ENCODE measurements around the gene PLA2G2F. TPM values are rescaled to one million over a fixed set of nuclear protein-coding genes. Genes with fewer than 3 reads are reported as not detected.

The PLA2G2F gene
- total and polyA plus RNA-seq, 10 of the 15 experiments (the other 5 are each of a cell fraction or from before 2014, with no cell fraction given) = 0.03 TPM; not detected in 9

- intact Hi-C loops (cut with micrococcal nuclease; ENCODE audit: unreplicated experiment) (loop anchor here (10.0 kb wide), 1 partner anchor 217 kb away; the partner anchor contains the start of gene PLA2G2A), in situ Hi-C loops (cut with MboI) (loop anchor here (5.0 kb wide), 1 partner anchor 274 kb away; no protein-coding TSS in a partner anchor)
- H3K9me3 ChIP-seq (replicated peaks; ENCODE audit: control insufficient read depth, insufficient read depth, low read length) = no peaks in the 10 kb centered on the region
- H3K27me3 ChIP-seq (replicated peaks in 1 of 2; ENCODE audit: control insufficient read depth in 2 of 2, insufficient read depth in 2 of 2, low read length in 1 of 2) = peaks cover 5 to 11% of the 10 kb centered on the region in 2 experiments
- H3K4me3 ChIP-seq = no peak overlapping the region
- no peaks in the 10 kb centered on the region for H3K36me3 ChIP-seq (ENCODE audit: control insufficient read depth in 2 of 2, insufficient read depth in 2 of 2, low read length in 1 of 2)
- H3K27ac ChIP-seq (ENCODE audit: control insufficient read depth, insufficient read depth) = no peak overlapping the region
- H2AFZ ChIP-seq (ENCODE audit: control insufficient read depth, low read depth, low read length) = no peak overlapping the region
- WGBS (ENCODE audit: insufficient coverage, insufficient replicate concordance, low lambda C conversion rate, missing lambda C conversion rate) = 47% methylated on average over 12 of the region's 12 CpGs
- SMC1A ChIA-PET (ENCODE audit: uncharacterized antibody, unreplicated experiment) = interaction anchor here (2.3 kb wide), 1 partner anchor 12 kb away, joined by 6 read pairs; no protein-coding TSS in a partner anchor
- RAD21 ChIA-PET (ENCODE audit: unreplicated experiment) = interaction anchor here (0.6 kb wide), 1 partner anchor 41 kb away, joined by 5 read pairs; no protein-coding TSS in a partner anchor
- H3K9ac ChIP-seq (ENCODE audit: control insufficient read depth, insufficient read depth, low read length) = no peak overlapping the region
- no peaks in the 10 kb centered on the region for H4K20me1 ChIP-seq (ENCODE audit: control insufficient read depth, insufficient read depth)
- ATAC-seq = no peak
- POLR2A ChIA-PET = no interaction called here
- no peak for DNase-seq (ENCODE audit: low read depth, low spot score)
- no peak for FAIRE-seq
- TF ChIP-seq BHLHE40 (IDR thresholded peaks at IDR 0.05; ENCODE audit: borderline replicate concordance in 1 of 2, low read depth in 2 of 2, low read length in 1 of 2) (no peak), MTA2 (IDR thresholded peaks at IDR 0.05; ENCODE audit: low read depth) (no peak), MYB (IDR thresholded peaks at IDR 0.05; ENCODE audit: borderline replicate concordance, low read depth, low read length) (no peak), IKZF1 (conservative IDR thresholded peaks at IDR 0.05) (no peak), SUPT20H (IDR thresholded peaks at IDR 0.05; ENCODE audit: borderline replicate concordance, control insufficient read depth, low read depth, low read length) (no peak), NBN (IDR thresholded peaks at IDR 0.05) (no peak), KDM1A (IDR thresholded peaks at IDR 0.05; ENCODE audit: borderline replicate concordance) (no peak), TARDBP (IDR thresholded peaks at IDR 0.05; ENCODE audit: borderline replicate concordance) (no peak), MEF2A (IDR thresholded peaks at IDR 0.05; ENCODE audit: insufficient read depth, low read depth, low read length) (no peak)
- CTCF ChIA-PET = interaction anchor here (1.4 to 5.3 kb wide), 3 partner anchors 9 to 89 kb away, joined by 3 to 32 read pairs (median 4); no protein-coding TSS in a partner anchor
- H3K4me2 ChIP-seq (ENCODE audit: control insufficient read depth, insufficient read depth) = no peak overlapping the region
- peaks cover 2% of the 10 kb centered on the region for H3K4me1 ChIP-seq (ENCODE audit: control insufficient read depth, insufficient read depth, low read length)
- no peaks in the 10 kb centered on the region for H3K79me2 ChIP-seq (ENCODE audit: control insufficient read depth, insufficient read depth, low read length)
- no TSS peak for BruUV-seq (replicated peaks)
Measured at GRCh38 chr1:20191266-20191825, 52.2 kb downstream of the PLA2G2F start.

Data from GM12878 (cell line).